Glutamatergic neuron (in vitro differentiated cells): ENCODE data around the gene CAMK1D. TPM values are rescaled to one million over a fixed set of nuclear protein-coding genes. Genes with fewer than 3 reads are reported as not detected.

Experiments
- DNase-seq: peaks from one replicate; pipeline ENCODE4 v3.0.0; 2022
- H3K27ac Mint-ChIP-seq: one replicate; pipeline ENCODE4 v1.8.0; 2020; ENCODE audit warnings: mild to moderate bottlenecking, mixed read lengths, inconsistent platforms; ENCODE audit not compliant: unreplicated experiment
- H3K27me3 Mint-ChIP-seq: one replicate; pipeline ENCODE4 v1.8.0; 2020; ENCODE audit warnings: mild to moderate bottlenecking, moderate library complexity, mixed read lengths, inconsistent platforms; ENCODE audit not compliant: unreplicated experiment
- H3K36me3 Mint-ChIP-seq: one replicate; pipeline ENCODE4 v1.8.0; 2020; ENCODE audit warnings: mild to moderate bottlenecking, mixed read lengths, inconsistent platforms; ENCODE audit not compliant: unreplicated experiment
- H3K4me1 Mint-ChIP-seq: one replicate; pipeline ENCODE4 v1.8.0; 2020; ENCODE audit warnings: mild to moderate bottlenecking, low read depth, mixed read lengths, inconsistent platforms; ENCODE audit not compliant: unreplicated experiment
- H3K4me3 Mint-ChIP-seq: one replicate; pipeline ENCODE4 v1.8.0; 2020; ENCODE audit warnings: mild to moderate bottlenecking, mixed read lengths, inconsistent platforms; ENCODE audit not compliant: unreplicated experiment
- H3K9me3 Mint-ChIP-seq: one replicate; pipeline ENCODE4 v1.8.0; 2020; ENCODE audit warnings: mild to moderate bottlenecking, moderate library complexity, mixed read lengths, inconsistent platforms; ENCODE audit not compliant: unreplicated experiment
- total RNA-seq: library from RNA; stranded (reverse); fragmentation: NEBNext Ultra II Directional; extraction: Animal tissue kit (Norgen Biotek cat#: 25700); gene quantifications from one replicate; pipeline ENCODE4 v1.2.1, GENCODE V29; 2021; ENCODE audit not compliant: unreplicated experiment
- TF ChIP-seq, protein P1 (sequence below): fragments of 200-600 bp; sonication (generic); IDR thresholded peaks from one replicate; pipeline ENCODE4 v1.5.0; 2021; ENCODE audit not compliant: partially characterized antibody, unreplicated experiment

CAMK1D gene
- total RNA-seq, 1 donor from 2014 or later, result 29.8 TPM

DNA sequence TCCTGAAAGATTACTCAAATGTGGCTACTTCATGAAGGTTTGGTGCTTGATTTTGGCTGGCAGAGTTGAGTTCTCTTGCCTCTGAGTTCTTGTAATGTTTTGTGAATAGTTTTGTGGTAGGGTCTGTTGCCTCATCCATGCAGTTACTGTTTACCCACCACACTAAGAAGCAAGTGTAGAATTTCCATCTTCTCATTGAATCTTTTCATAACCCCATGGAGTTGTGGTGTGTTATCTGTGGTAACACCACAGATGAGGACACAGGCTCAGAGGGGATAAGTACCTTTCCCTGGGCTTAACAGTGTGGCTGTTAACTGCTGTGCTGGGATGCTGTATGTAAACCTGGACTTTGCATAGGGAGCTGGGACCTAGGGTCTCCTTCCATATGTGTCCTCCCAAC lies 186.3 kb downstream of the CAMK1D start:
- Mint-ChIP-seq H3K4me3 (no peak overlapping the region), H3K4me1 (peaks cover 21% of the 10 kb centered on the region), H3K9me3 (peaks cover 3% of the 10 kb centered on the region), H3K27me3 (peaks cover 2% of the 10 kb centered on the region), H3K27ac (no peak overlapping the region), H3K36me3 (no peaks in the 10 kb centered on the region)
- no peak for DNase-seq
- TF ChIP-seq, protein P1, sequence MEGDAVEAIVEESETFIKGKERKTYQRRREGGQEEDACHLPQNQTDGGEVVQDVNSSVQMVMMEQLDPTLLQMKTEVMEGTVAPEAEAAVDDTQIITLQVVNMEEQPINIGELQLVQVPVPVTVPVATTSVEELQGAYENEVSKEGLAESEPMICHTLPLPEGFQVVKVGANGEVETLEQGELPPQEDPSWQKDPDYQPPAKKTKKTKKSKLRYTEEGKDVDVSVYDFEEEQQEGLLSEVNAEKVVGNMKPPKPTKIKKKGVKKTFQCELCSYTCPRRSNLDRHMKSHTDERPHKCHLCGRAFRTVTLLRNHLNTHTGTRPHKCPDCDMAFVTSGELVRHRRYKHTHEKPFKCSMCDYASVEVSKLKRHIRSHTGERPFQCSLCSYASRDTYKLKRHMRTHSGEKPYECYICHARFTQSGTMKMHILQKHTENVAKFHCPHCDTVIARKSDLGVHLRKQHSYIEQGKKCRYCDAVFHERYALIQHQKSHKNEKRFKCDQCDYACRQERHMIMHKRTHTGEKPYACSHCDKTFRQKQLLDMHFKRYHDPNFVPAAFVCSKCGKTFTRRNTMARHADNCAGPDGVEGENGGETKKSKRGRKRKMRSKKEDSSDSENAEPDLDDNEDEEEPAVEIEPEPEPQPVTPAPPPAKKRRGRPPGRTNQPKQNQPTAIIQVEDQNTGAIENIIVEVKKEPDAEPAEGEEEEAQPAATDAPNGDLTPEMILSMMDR, result no peak

DNA sequence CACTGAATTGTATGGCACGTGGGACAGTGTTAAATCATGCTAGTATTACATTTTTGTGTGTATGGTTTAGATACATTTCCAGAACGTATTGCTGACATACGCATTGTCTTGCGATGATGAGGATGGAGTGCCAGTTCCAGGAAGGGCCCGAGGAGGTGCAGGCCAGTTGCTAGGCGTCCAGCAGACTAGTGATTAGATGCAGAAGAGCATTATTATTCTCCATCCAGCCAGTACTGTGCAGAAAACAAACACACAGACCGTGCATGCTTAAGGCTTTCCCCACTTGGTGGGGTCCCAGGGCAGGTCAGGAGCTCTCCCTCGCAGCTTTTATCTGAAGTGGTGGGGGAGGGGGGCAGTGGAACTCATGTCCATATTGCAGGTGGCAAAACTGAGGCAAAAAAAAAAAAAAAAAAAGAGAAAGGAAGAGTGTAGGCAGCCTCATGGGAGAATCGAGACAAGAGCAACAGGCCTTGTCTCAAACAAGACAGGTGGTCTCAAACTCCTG lies 189.2 kb downstream of the CAMK1D start:
- H3K27ac Mint-ChIP-seq, result peak overlapping the region; percentile 31
- H3K4me3 Mint-ChIP-seq, result no peak overlapping the region
- DNase-seq, result no peak
- H3K36me3 Mint-ChIP-seq, result no peaks in the 10 kb centered on the region
- peaks cover 3% of the 10 kb centered on the region for H3K9me3 Mint-ChIP-seq
- H3K4me1 Mint-ChIP-seq, result peaks cover 21% of the 10 kb centered on the region
- TF ChIP-seq, protein P1, result no peak
- peaks cover 4% of the 10 kb centered on the region for H3K27me3 Mint-ChIP-seq

DNA sequence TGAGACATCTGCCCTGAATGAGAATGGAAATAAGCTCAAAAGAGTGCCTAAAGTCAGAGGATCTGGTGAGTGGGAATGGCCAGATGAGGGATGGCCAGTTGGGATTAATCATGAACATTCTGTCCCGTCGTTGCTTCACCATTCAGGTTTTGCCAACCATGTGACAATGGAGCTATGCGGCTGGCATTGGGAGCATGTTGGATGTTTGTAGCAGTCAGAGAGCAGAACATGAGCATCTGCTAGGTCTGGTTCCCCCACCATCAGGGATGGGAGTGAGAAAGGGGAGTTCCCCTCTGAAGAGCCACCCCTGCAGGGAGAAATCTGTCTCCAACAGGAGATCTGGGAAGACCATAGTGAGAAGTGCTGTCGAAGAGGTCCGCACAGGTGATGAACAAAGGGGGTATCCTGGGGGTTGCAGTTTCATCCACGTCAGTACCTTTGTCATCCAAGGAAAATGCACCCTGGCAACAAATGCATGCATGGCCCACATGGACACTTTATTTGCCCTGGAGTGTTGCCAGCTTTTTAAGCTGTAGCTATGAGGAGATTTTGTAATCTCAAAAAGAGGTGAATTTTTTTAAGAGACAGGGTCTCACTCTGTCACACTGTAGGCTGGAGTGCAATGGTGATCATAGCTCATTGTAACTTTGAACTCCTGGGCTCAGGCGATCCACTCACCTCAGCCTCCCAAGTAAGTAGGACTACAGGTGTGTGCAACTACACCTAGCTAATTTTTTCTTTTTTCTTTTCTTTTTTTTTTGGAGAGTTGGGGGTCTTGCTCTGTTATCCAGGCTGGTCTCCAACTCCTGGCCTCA lies 190.2 kb downstream of the CAMK1D start:
- peaks cover 4% of the 10 kb centered on the region for H3K36me3 Mint-ChIP-seq
- H3K27me3 Mint-ChIP-seq, result peaks cover 4% of the 10 kb centered on the region
- DNase-seq, result no peak
- peaks cover 3% of the 10 kb centered on the region for H3K9me3 Mint-ChIP-seq
- H3K4me1 Mint-ChIP-seq, result peaks cover 21% of the 10 kb centered on the region
- no peak overlapping the region for H3K4me3 Mint-ChIP-seq
- TF ChIP-seq, protein P1, result no peak
- H3K27ac Mint-ChIP-seq, result peak overlapping the region; percentile 30

DNA sequence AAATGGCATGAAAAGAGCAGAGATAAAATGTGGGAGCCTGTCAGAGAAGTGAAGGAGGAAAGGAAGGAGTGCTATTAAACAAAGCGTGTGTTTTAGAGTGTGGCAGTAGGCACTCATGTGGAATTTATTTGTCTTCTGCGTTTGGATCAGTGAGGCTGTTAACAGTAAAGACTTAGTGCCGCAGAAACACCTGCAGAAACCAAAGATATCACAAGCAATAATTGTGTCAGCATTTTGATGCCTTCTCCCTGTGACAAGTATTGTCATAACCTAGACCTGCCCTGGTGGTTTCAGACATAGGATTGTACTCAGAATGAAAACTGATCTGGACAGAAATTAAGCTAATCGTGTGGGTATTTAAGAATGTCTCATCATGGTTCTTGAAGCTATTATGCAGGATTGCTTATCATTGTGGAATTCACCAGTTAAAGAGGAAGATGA lies 191.0 kb downstream of the CAMK1D start:
- Mint-ChIP-seq H3K27me3 (peaks cover 4% of the 10 kb centered on the region), H3K27ac (no peak overlapping the region), H3K9me3 (peaks cover 3% of the 10 kb centered on the region), H3K4me3 (no peak overlapping the region), H3K4me1 (peaks cover 19% of the 10 kb centered on the region), H3K36me3 (peaks cover 7% of the 10 kb centered on the region)
- DNase-seq, result no peak
- TF ChIP-seq, protein P1, result no peak

DNA sequence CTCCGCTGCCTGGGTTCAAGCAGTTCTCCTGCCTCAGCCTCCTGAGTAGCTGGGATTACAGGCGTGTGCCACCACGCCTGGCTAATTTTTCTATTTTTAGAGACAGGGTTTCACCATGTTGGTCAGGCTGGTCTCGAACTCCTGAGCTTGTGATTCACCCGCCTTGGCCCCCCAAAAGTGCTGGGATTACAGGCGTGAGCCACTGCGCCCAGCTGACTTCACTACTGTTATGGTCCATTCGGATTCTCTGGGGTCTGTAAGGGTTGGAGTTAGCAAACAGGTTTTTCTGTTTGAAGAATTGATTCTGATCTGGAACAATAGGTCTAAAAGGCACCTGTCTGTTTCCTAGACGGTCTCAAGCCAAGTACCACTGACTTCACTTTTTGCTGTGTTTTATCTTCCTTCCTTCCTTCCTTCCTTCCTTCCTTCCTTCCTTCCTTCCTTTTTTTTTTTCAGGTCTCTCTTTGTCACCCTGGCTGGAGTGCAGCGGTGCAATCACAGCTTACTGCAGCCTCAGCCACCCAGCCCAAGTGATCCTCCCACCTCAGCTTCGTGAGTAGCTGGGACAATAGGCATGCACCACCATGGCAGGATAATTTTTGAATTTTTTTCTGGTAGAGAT lies 192.2 kb downstream of the CAMK1D start:
- DNase-seq, result no peak
- Mint-ChIP-seq H3K36me3 (peaks cover 16% of the 10 kb centered on the region), H3K4me3 (no peak overlapping the region), H3K27me3 (peaks cover 4% of the 10 kb centered on the region), H3K9me3 (peaks cover 8% of the 10 kb centered on the region), H3K27ac (no peak overlapping the region), H3K4me1 (peaks cover 19% of the 10 kb centered on the region)
- TF ChIP-seq, protein P1, result no peak
